HG03060 (cell line): Measurements from ENCODE around the gene PTK6.
"Not testable (repeated sequence)": the region's sequence is repeated elsewhere in the genome, so short reads cannot be mapped to it uniquely, and the experiment has no call there.

Experiments used
- ATAC-seq: cut with Tn5 transposase; IDR thresholded peaks from one replicate; pipeline ENCODE4 v1.9.1; 2021; ENCODE audit warnings: low read depth, moderate number of reproducible peaks; ENCODE audit not compliant: unreplicated experiment

The PTK6 gene

DNA sequence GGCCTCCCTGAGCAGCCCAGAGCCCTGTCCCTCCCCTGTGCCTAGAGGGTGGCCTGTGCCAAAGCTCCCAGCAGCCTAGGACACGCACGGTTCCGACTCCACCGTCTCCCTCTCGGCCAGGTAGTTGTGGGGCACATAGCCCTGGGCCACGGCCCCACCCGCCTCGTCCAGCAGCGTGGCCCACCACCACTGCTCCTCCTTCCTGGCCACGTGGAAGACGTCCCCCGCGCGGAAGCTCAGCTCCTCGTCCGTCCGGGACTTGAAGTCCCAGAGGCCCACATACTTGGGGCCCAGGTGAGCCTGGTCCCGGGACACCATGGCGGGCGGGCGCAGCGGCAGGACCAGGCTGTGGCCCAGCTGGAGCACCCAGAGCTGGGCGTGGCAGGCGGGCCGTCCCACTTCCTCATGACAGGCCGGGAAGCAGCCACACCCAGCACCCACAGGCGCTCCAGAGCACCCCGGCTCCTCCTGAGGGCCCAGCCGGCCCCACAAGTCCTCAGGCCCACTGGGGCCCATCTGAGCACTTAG, at the start of gene PTK6:
Gene PTK6 (minus strand): TSS at position 380 of the 528 bp plus-strand sequence. CDS start 62 bp downstream, at position 318.
- no peak for ATAC-seq

DNA sequence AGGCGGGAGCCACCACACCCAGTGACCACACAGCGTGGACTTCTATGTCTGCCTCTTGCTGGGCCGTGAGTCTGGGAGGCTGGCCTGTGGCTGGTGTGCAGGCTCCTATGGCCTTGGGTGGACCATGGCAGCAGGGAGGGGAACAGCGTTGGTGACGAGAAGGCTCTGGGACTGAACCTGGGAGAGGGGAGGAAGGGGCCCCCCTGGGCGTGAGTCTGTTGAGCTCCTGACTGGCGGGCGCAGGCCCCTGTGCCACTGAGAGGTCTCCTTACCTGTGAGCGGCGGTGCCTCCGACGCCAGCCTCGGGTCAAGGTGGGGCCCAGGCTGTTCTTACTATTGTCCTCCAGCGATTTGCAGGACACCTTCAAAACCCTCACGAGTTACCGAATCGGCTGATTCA, 49.6 kb upstream of the PTK6 start:
- ATAC-seq: no peak

- no peak for ATAC-seq
These were observed 48.7 kb upstream of the PTK6 start for GRCh38 chr20:63585616-63586565.

- ATAC-seq: no peak
These were observed 45.3 kb upstream of the PTK6 start for GRCh38 chr20:63582382-63583063.

DNA sequence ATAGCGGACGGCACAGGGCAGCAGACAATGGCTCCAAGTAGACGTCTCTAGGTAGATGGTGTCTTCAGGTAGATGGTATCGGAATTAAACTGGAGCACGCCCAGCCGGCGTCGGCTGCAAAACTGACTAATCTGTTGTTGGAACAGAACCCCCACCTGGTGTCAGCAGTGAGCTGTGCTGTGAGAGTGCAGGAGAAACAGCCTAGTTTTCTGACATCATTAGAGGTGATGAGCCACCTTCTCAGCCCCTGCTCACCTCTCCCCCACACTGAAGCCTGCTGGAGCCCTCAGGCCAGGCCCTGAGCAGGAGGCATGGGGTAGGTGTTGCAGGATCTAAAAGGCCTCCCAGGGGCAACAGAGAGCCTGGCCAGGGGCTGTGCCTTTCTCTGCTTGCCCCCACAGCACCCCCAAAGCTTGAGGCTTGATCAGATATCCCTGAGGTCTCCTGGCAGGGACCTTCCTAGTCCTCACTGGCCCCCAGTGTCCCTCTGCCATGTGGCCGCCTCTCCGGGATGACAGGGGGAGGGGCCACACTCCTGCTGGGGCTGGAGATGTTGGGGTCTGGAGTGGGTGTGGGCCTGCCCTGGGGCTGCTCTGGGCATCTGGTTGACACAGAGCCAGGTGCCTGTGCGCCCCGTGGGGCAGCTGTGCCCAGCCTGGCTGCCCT, 43.8 kb upstream of the PTK6 start:
- no peak for ATAC-seq

GRCh38 chr20:63579017-63579694, 42.0 kb upstream of the PTK6 start:
- no peak for ATAC-seq

GRCh38 chr20:63578224-63579016, 41.2 kb upstream of the PTK6 start:
- ATAC-seq: no peak

DNA sequence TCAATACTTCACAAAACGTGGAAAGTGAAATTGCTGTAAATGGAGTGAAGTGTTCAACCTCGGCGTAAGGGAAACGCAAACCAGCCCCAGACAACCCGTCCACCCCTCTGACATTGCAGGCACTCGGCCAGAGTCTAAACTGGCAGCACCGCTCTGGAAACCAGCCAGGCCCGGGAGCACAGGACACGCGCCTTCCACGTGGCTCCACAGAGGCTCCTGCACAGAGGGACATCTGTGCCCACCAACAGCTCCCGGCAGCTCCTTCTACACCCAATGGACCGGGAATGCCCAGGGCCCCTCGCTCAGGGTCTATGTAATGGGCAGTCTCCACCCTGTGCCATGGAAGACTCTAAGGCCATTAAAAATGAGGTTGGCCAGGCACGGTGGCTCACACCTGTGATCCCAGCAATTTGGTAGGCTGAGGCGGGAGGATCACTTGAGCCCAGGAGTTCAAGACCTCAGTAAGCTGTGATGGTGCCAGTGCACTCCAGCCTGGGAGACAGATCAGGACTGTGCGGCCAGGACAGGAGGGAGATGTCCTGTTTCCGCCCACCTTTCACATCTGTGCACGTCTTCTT, 40.2 kb upstream of the PTK6 start:
- ATAC-seq: no peak

- ATAC-seq: no peak
These were observed 39.1 kb upstream of the PTK6 start for GRCh38 chr20:63576311-63576710.

DNA sequence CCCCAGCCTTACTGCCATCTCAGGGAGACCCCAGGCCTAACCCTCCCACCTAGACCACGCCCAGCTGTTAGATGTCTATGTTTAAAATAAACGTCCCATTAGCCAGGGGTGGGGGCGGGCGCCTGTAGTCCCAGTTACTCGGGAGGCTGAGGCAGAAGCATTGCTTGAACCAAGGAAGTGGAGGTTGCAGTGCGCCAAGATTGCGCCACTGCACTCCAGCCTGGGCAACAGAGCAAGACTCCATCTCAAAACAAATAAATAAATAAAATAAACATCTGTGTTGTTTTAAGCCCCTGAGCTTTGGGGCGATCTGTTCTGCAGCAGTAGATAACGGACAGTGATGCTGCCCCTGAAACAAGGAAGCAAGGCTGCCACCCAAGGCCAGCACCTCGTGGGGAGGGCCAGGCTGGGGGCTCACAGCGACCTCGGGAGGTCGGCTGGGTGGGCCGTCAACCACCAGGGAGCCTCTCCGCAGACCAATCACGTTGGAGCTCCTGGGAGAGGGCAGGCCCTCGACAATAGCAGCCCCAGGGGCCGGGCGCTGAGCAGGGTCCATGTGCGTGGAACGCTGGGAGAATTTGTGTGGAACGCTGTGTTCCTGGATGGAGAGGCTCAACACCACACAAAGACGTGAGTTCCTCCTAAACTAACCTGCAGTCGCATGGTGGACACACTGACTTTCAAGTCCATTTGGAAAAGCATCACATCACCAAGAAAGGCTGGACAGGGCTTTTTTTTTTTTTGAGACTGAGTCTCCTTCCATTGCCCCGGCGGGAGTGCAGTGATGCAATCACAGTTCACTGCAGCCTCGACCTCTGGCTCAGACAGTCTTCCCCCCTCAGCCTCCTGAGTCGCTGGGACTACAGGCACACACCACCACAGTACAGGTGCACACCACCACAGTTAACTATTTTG, 37.9 kb upstream of the PTK6 start:
- ATAC-seq: no peak

- no peak for ATAC-seq
These were observed 37.1 kb upstream of the PTK6 start, which contains the start of gene HELZ2 for GRCh38 chr20:63574156-63574828. HELZ2 (minus strand) TSS chr20:63574239; CDS start chr20:63572385, 1,854 bp downstream.

DNA sequence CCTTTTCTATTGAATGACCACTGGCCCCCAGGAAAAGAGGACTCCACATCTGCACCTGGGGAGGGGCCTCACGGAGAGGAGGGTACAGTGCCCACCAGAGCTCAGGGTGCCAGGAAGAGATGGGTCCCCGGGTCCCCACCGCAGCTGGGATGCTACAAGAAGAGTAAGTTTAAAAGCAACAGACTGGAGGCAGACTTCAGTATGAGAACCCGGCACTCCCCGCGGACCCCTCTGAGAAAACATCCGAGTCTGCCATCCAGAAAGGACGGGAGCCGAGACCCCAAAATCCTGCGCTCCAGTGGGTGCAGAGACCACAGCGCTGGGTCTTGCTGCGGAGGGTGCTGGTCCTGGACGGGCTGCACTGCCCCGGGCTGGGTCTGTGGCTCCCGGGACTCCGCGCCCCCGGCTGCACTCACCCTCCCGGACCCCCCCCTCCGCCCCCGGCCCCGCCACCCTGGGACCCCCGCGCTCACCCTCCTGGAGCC, 36.5 kb upstream of the PTK6 start:
- ATAC-seq: no peak

GRCh38 chr20:63572788-63573646, 35.8 kb upstream of the PTK6 start:
- no peak for ATAC-seq

GRCh38 chr20:63572071-63572787, 35.1 kb upstream of the PTK6 start:
- no peak for ATAC-seq

- not testable (repeated sequence) for ATAC-seq
These were observed 33.9 kb upstream of the PTK6 start for GRCh38 chr20:63571087-63571478.
